PFSK-1 (cell line): ENCODE measurements around the gene UVRAG.

ENCODE experiments used
- FOXP2 ChIP-seq: optimal IDR thresholded peaks from 2 replicates; pipeline ENCODE3; 2011; ENCODE audit warnings: borderline replicate concordance, control low read depth, inconsistent platforms; ENCODE audit not compliant: insufficient read depth; ENCODE audit errors: extremely low read length, extremely low read depth
- POLR2AphosphoS5 ChIP-seq: IDR thresholded peaks from 2 replicates; pipeline ENCODE4 v1.6.1; 2012; ENCODE audit warnings: low read depth, mild to moderate bottlenecking, control low read depth, low read length, moderate library complexity
- SIN3A ChIP-seq: IDR thresholded peaks from 2 replicates; pipeline ENCODE4 v1.6.1; 2012; ENCODE audit warnings: mild to moderate bottlenecking, low read length, moderate library complexity, borderline replicate concordance; ENCODE audit not compliant: insufficient read depth
- TAF1 ChIP-seq: IDR thresholded peaks from 2 replicates; pipeline ENCODE4 v1.6.1; 2012; ENCODE audit warnings: low read length, control low read depth, borderline replicate concordance; ENCODE audit not compliant: insufficient read depth
- TF ChIP-seq, protein P1 (sequence below), 2 experiments: IDR thresholded peaks; 2 replicates each; pipeline versions ENCODE4 v1.6.1 to v1.8.0; 2011 to 2012; ENCODE audit warnings: low read depth in 2 of 2, low read length in 2 of 2, control low read depth in 1 of 2, inconsistent platforms in 1 of 2, mild to moderate bottlenecking in 1 of 2, moderate library complexity in 1 of 2; ENCODE audit not compliant: insufficient read depth in 1 of 2

DNA sequence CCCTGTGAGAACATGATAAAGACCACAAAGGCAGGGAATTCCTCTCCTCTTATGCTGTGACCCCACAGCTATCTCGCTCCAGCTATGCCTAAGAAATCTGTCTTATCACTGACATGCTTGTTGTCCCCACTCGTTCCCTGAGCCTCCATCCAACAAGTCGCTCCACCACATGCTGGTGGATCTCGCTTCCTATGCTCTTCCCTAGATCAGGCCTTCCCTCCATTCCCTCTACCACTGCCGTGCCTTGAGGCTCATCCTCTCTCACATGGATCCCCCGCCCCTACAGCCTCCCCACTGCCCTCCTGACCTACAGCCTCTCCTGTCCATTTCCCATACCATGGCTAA, 47.8 kb upstream of the UVRAG start:
- TF ChIP-seq TAF1: no peak
- TF ChIP-seq SIN3A: no peak
- no peak for TF ChIP-seq POLR2AphosphoS5
- TF ChIP-seq, protein P1, sequence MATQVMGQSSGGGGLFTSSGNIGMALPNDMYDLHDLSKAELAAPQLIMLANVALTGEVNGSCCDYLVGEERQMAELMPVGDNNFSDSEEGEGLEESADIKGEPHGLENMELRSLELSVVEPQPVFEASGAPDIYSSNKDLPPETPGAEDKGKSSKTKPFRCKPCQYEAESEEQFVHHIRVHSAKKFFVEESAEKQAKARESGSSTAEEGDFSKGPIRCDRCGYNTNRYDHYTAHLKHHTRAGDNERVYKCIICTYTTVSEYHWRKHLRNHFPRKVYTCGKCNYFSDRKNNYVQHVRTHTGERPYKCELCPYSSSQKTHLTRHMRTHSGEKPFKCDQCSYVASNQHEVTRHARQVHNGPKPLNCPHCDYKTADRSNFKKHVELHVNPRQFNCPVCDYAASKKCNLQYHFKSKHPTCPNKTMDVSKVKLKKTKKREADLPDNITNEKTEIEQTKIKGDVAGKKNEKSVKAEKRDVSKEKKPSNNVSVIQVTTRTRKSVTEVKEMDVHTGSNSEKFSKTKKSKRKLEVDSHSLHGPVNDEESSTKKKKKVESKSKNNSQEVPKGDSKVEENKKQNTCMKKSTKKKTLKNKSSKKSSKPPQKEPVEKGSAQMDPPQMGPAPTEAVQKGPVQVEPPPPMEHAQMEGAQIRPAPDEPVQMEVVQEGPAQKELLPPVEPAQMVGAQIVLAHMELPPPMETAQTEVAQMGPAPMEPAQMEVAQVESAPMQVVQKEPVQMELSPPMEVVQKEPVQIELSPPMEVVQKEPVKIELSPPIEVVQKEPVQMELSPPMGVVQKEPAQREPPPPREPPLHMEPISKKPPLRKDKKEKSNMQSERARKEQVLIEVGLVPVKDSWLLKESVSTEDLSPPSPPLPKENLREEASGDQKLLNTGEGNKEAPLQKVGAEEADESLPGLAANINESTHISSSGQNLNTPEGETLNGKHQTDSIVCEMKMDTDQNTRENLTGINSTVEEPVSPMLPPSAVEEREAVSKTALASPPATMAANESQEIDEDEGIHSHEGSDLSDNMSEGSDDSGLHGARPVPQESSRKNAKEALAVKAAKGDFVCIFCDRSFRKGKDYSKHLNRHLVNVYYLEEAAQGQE (IDR thresholded peaks at IDR 0.05; ENCODE audit: insufficient read depth in 1 of 2, low read depth in 2 of 2, low read length in 2 of 2): no peak
- TF ChIP-seq FOXP2: no peak
